HepG2 (cell line): ENCODE measurements around the gene GBE1. TPM values are rescaled to one million over a fixed set of nuclear protein-coding genes. Genes with fewer than 3 reads are reported as not detected.

Experiments used
- CBX5 ChIP-seq: sonication (generic); formaldehyde crosslinking; IDR thresholded peaks from 2 replicates; pipeline ENCODE4 v1.4.0; 2020; ENCODE audit warnings: missing genetic modification reagents, borderline replicate concordance
- CEBPZ ChIP-seq: IDR thresholded peaks from 2 replicates; pipeline ENCODE4 v1.6.1; 2012; ENCODE audit warnings: low read length, improper control_type of control experiment
- CHD2 ChIP-seq: IDR thresholded peaks from 2 replicates; pipeline ENCODE4 v1.6.1; 2011; ENCODE audit warnings: low read depth, low read length, improper control_type of control experiment
- EHMT2 ChIP-seq: fragments of 200-600 bp; sonication (generic); IDR thresholded peaks from 2 replicates; pipeline ENCODE4 v1.7.0; 2017; ENCODE audit warnings: antibody characterized with exemption, low read depth, low read length, borderline replicate concordance
- GFI1 ChIP-seq: sonication (generic); formaldehyde crosslinking; IDR thresholded peaks from 2 replicates; pipeline ENCODE4 v1.5.0; 2020; ENCODE audit warnings: missing genetic modification reagents, mild to moderate bottlenecking, borderline replicate concordance
- HES4 ChIP-seq: sonication (generic); formaldehyde crosslinking; IDR thresholded peaks from 2 replicates; pipeline ENCODE4 v1.9.0; 2021; ENCODE audit warnings: mild to moderate bottlenecking, missing genetic modification reagents, borderline replicate concordance
- KLF9 ChIP-seq: IDR thresholded peaks from 2 replicates; pipeline ENCODE4 v1.6.1; 2016; ENCODE audit warnings: low read depth
- SAP130 ChIP-seq: IDR thresholded peaks from 2 replicates; pipeline ENCODE4 v1.6.1; 2016; ENCODE audit warnings: low read depth
- ZKSCAN1 ChIP-seq: fragments of 150-350 bp; IDR thresholded peaks from 2 replicates; pipeline ENCODE4 v1.6.1; 2014; ENCODE audit warnings: low read length
- ZNF142 ChIP-seq: sonication (generic); formaldehyde crosslinking; IDR thresholded peaks from 2 replicates; pipeline ENCODE4 v1.4.0; 2020; ENCODE audit warnings: missing genetic modification reagents
- ZNF510 ChIP-seq: sonication (generic); formaldehyde crosslinking; IDR thresholded peaks from 2 replicates; pipeline ENCODE4 v1.4.0; 2020; ENCODE audit warnings: low read depth, mild to moderate bottlenecking, missing genetic modification reagents
- ZNF569 ChIP-seq: sonication (generic); formaldehyde crosslinking; IDR thresholded peaks from 2 replicates; pipeline ENCODE4 v1.5.0; 2020; ENCODE audit warnings: mild to moderate bottlenecking, missing genetic modification reagents, moderate library complexity, borderline replicate concordance
- ZNF574 ChIP-seq: sonication (generic); formaldehyde crosslinking; IDR thresholded peaks from 2 replicates; pipeline ENCODE4 v1.4.0; 2020; ENCODE audit warnings: missing genetic modification reagents
- ZNF704 ChIP-seq: sonication (generic); formaldehyde crosslinking; IDR thresholded peaks from 2 replicates; pipeline ENCODE4 v1.8.1; 2023; ENCODE audit warnings: mild to moderate bottlenecking, inconsistent platforms, moderate library complexity, missing genetic modification reagents, borderline replicate concordance
- polyA plus RNA-seq, 8 experiments: library from polyadenylated mRNA; depleted of rRNA in 3 of 8; stranded (reverse) in 7 of 8; unstranded in 1 of 8; fragments of >200 nt; fragmentation: Illumina TruSeq in 4 of 8; extraction: Trizol in 4 of 8; gene quantifications; 2 replicates each; pipeline versions ENCODE4 v1.2.1 to v1.2.3, GENCODE V29; 2011 to 2016; ENCODE audit warnings: low read depth in 4 of 8, missing spikeins in 1 of 8, mixed read lengths in 1 of 8; ENCODE audit not compliant: insufficient read depth in 1 of 8
- total RNA-seq, 5 experiments: library from RNA; depleted of rRNA; stranded (reverse); fragments of >200 nt; fragmentation: Illumina TruSeq; extraction: Trizol; gene quantifications; 2 replicates each; pipeline ENCODE4 v1.2.3, GENCODE V29; 2016; ENCODE audit warnings: low read depth in 1 of 5

GBE1 gene
- total and polyA plus RNA-seq, 2 of the 13 experiments (the other 11 are each of a cell fraction or from before 2014, with no cell fraction given) = 22.9 to 36.1 TPM

GRCh38 chr3:81760924-81761903, at the start of gene GBE1 (continued):
- 0 out of 2 replicates have a peak, but pooled peaks have one; percentile 12 for TF ChIP-seq ZKSCAN1
- TF ChIP-seq HES4 (CRISPR knock-in tag) = peak; percentile 58; the same call in 1 of the 2 replicates
- peak; percentile 74 for TF ChIP-seq SAP130
- TF ChIP-seq ZNF142 (CRISPR knock-in tag) = peak; percentile 78; the same call in 1 of the 2 replicates
- TF ChIP-seq EHMT2 = no peak
- TF ChIP-seq KLF9 (CRISPR knock-in tag) = peak; percentile 68; the same call in 1 of the 2 replicates
- TF ChIP-seq ZNF569 (CRISPR knock-in tag) = no peak
- no peak for TF ChIP-seq CHD2
- TF ChIP-seq CBX5 (CRISPR knock-in tag) = peak; percentile 95
- TF ChIP-seq ZNF574 (CRISPR knock-in tag) = peak; percentile 79
- TF ChIP-seq GFI1 (CRISPR knock-in tag) = peak; percentile 84
- no peak for TF ChIP-seq CEBPZ
- TF ChIP-seq ZNF704 (CRISPR knock-in tag) = peak; percentile 87; the same call in 1 of the 2 replicates
- 0 out of 2 replicates have a peak, but pooled peaks have one; percentile 47 for TF ChIP-seq ZNF510 (CRISPR knock-in tag)
